Astrocyte (in vitro differentiated cells and primary cell): ENCODE results near the gene CRYBA2.

Source experiments
- EZH2 ChIP-seq: IDR thresholded peaks from 2 replicates; pipeline ENCODE4 v1.6.1; 2012; ENCODE audit warnings: mild to moderate bottlenecking, low read length, inconsistent platforms; ENCODE audit not compliant: insufficient read depth
- TF ChIP-seq, protein P1 (sequence below): IDR thresholded peaks from 2 replicates; pipeline ENCODE4 v1.5.1; 2011; ENCODE audit warnings: low read depth, mild to moderate bottlenecking, inconsistent platforms, low read length, moderate library complexity; ENCODE audit not compliant: insufficient read depth

- TF ChIP-seq, protein P1, sequence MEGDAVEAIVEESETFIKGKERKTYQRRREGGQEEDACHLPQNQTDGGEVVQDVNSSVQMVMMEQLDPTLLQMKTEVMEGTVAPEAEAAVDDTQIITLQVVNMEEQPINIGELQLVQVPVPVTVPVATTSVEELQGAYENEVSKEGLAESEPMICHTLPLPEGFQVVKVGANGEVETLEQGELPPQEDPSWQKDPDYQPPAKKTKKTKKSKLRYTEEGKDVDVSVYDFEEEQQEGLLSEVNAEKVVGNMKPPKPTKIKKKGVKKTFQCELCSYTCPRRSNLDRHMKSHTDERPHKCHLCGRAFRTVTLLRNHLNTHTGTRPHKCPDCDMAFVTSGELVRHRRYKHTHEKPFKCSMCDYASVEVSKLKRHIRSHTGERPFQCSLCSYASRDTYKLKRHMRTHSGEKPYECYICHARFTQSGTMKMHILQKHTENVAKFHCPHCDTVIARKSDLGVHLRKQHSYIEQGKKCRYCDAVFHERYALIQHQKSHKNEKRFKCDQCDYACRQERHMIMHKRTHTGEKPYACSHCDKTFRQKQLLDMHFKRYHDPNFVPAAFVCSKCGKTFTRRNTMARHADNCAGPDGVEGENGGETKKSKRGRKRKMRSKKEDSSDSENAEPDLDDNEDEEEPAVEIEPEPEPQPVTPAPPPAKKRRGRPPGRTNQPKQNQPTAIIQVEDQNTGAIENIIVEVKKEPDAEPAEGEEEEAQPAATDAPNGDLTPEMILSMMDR: no peak
- TF ChIP-seq EZH2: no peak
Observed at GRCh38 chr2:219023045-219023605, 29.9 kb upstream of the CRYBA2 start.
